Nucleus accumbens (tissue), 56 donors: ENCODE results near the gene SLC1A2.
A peak's percentile ranks its signal among the peaks of the same experiment; 100 is the strongest.

ENCODE experiments used
- DNase-seq, 56 donors: peaks; one replicate each; lab custom pipeline; 2025; lab: John Stamatoyannopoulos, UW

Gene SLC1A2

GRCh38 chr11:35285471-35285870 lies 133.9 kb downstream of the SLC1A2 start:
- no peak for DNase-seq

DNA sequence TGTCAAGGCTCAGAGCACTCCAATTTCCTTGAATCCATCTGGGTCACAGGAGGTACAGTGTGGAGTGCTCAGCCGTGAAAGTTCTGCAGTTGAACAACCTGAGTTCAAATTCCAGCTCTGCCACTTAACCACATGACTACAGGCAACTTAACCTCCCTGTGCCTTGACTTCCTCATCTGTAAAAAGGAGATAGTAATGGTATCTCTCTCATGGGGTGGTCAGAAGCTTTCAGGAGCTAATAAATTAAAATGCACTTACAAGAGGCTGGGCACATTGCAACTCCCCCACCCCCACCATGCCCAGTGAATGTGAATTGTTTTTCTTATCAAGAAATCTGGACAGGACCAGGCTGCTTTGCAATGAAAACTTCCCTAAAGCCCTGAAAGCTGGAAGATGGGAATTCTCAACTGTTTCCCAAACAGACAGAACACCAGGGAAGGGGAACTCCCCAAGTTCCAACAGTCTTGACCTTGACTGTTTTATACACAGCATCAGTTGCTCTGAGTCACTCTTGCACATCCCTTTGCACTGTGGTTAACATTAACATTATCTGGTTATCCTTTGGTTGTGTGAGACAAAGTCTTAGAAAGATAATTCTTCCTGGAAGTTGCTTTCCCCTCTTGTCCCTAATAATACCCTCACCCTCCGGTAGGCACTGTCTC lies 137.0 kb downstream of the SLC1A2 start:
- no peak for DNase-seq

- no peak for DNase-seq
Observed at GRCh38 chr11:35281169-35281688, 138.1 kb downstream of the SLC1A2 start.

DNA sequence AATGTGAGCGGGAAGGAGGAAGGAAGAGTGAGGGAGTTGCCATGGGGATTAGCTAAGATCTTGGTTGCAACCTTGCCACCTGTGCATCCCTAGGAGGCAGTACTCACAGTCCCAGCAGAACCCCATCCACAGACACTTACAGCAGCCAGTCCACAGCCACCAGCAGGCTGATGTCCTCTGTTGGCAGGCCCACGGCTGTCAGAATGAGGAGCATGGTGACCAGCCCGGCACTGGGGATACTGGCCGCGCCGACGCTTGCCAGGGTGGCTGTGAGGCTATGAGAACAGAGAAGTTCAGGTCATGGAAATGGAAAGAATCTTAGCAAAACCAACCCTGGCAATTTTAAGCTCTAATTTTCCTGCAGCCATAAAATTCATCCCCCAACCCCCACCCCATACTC lies 138.6 kb downstream of the SLC1A2 start:
- DNase-seq: no peak

GRCh38 chr11:35277827-35278226 lies 141.5 kb downstream of the SLC1A2 start:
- DNase-seq: no peak

GRCh38 chr11:35276396-35277145 lies 142.8 kb downstream of the SLC1A2 start:
- peak in 27 of 56 donors; percentile 3 to 62 (median 26) for DNase-seq

GRCh38 chr11:35275786-35276170 lies 143.6 kb downstream of the SLC1A2 start:
- peak in 3 of 56 donors; percentile 34 to 40 (median 38) for DNase-seq

DNA sequence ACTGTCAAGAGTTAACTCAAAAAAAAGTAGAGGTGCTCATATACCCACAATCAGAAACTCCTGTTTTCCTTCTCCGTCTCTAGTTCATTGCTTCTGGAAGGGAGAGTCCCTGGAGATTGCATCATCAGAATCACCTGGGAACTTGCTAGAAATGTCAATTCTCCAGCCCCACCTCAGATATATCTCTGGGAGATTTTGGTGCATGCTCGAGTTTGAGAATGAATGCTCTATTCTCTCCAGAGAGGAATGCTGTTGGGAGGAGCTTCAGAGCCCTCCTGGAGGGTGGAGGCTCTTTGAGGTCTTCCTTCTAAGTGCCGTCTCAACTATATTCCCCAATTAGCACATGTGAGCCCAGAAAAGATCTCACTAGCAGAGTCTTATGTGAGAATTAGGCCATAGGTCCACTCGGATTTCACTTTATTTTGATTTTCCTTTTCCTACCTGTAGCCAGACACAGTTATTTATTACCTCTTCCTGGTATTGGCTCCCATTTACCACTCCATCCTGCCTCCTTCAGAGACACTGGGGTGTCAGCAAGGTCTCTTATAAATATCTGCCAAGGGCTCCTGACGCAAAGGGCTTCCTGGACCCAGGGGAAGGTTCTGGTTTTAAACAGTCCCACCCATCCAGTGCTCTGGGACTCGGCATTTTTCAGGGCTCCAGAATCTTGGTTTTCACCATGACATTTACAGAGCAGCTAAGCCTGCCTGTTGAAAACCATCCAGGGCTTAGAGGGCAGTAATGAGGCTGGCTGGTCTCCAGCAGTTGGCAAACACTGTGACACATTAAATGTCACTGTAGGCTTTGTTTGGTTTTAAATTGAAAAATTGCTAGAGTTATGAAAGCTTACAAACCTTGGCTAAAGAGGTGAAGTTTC lies 144.2 kb downstream of the SLC1A2 start:
- peak in 27 of 56 donors; percentile 2 to 69 (median 20) for DNase-seq

DNA sequence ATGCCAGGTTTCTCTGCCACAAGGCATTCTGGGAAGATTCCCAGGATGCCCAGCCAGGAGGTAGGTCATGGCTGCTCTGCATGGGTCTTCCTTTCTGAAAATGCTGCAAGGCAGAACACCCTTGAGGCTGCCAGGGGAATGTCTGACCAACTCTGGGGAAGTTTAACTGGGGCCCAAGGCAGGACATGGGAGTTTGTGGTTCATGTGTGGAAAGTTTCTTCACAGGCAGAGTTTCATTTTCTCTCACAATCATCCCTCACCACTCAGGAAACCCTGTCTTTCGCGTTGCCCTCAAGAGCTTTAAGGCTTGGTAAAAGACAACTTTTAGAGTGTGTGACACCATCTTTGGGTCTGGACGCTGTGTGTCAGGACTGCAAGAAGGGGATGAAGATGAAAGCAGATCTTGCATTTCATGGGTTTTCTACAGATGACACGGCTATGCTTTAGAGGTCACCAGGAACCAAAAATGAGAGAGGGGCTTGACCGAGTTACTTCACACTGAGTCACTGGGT lies 146.9 kb downstream of the SLC1A2 start:
- peak in 1 of 56 donors; percentile 3 for DNase-seq

DNA sequence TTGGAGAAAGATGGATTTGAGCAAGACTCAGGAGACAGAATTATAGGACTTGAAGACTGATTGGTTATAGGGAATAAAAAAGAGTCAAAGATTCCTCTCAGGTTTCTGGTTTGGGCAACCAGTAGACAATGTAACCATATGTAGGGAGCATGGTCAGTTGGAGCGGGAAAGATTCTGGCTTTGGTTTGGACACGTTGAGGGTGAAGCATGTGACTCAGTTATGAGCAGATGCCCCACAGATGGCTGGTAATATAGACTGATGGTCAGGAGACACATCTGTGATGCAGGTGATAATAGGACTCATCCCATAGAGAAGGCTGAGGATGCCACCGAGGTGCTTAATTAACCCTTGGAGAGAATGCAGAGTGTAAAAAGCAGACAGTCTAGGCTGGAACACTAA lies 148.3 kb downstream of the SLC1A2 start:
- no peak for DNase-seq

DNA sequence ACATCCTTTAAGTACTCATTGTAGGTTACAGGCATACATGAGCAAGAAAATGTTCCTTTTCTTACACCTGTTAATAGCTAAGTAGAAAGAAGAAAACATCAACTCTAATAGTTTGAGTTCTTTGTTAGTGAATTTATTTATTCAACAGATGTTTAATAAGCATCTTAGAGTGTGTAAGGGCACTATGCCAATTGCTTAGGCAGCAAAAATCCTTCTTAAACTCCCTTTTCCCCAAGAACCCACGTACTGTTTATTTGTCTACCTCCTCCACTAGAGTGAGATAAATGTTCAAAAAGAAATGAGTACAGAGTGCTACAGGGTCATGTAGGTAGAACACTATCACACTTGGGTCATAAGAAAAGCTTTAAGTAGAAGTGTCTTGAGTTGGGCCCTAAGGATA lies 149.0 kb downstream of the SLC1A2 start:
- DNase-seq: no peak

GRCh38 chr11:35267504-35267903 lies 151.9 kb downstream of the SLC1A2 start:
- no peak for DNase-seq

DNA sequence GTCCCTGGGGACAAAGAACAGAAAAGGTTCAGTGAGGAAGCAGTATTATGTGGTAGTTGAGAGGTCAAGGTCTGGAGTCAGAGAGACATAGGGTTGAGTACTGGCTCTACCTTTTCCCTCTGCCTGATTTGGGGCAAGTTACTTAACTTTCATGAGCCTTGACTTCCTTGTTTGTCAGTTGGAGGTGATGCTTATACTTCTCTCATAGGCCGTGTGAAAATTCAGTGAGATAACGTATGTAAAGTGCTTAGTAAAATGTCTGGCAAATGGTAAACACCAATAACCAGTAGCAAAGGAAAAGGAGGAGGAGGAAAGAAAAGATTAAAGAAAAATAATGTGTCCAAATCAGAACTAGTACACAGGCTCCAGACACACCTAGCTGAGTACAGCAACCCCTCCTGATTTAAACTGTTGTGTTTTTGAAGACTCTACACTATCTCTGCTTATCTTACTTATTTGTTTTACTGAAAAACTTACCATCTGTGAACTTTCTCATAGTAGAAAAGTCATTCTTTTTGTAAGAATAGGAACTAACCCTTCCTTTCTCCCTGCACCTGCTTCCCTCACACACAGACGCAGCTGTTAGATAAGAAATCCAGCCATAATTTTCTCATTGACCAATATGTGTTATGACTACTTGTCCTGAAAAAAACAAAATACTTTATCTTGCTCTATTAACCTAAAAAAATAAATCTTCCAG lies 153.5 kb downstream of the SLC1A2 start:
- no peak for DNase-seq

GRCh38 chr11:35262735-35263134 lies 156.6 kb downstream of the SLC1A2 start:
- no peak for DNase-seq

GRCh38 chr11:35262056-35262455 lies 157.3 kb downstream of the SLC1A2 start:
- peak in 1 of 56 donors; percentile 9 for DNase-seq

- DNase-seq: no peak
Observed at GRCh38 chr11:35261197-35261596, 158.2 kb downstream of the SLC1A2 start.

DNA sequence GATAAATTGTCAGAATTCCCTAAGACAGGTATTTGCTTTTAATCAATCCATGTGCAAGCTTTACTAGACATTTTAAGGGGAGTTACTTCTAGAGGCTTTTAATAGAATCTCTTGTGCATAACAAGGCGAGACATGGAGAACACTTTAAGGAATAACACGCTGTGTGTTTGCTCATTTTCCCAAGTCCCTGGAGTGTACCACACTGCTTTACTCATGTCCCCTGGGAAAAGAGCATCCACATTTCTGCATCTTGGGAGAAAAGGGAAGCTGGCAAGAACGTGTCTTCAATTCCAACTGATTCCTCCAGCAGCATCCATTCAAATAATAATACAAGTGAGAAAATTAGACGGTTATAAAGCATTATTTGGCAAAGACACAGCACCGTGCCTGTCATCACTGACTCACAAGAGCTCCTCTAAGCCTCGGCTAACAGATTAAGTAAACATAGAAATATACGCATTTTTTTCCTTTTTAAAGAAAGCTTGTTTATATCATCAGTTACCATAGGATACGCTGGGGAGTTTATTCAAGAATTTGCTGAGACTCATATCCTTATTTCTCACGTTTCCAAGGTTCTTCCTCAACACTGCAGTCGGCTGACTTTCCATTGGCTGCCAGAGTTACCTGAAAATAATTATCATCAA lies 158.9 kb downstream of the SLC1A2 start:
- DNase-seq: no peak

GRCh38 chr11:35259529-35259928 lies 159.8 kb downstream of the SLC1A2 start:
- DNase-seq: no peak

GRCh38 chr11:35257281-35257680 lies 162.1 kb downstream of the SLC1A2 start:
- DNase-seq: no peak

DNA sequence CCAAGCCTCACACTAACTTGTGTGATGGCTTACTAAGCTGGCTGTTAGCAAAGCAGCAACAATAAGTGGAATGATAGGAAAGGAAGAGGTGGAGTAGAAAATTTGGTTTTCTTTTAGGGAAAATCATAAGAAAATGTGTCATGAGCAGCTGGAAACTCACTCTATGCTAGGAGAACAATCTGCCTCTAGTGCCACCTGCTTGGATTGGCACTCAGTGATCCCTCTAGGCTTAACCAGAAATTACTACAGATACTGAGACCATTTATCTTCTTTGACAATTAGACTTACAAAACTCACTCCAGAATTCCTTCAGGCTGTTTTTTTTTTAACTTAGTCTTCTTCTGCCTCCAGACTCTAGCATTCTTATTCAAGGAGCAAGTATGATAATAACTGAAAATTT lies 163.1 kb downstream of the SLC1A2 start:
- no peak for DNase-seq
